GM18502 (cell line): ENCODE measurements around the gene ATAD2B.

Experiments used
- ATAC-seq: cut with Tn5 transposase; IDR thresholded peaks from one replicate; pipeline ENCODE4 v1.9.1; 2021; ENCODE audit warnings: mild to moderate bottlenecking; ENCODE audit not compliant: unreplicated experiment, poor library complexity

Gene ATAD2B

GRCh38 chr2:23915327-23915726 is 11.6 kb downstream of the ATAD2B start:
- no peak for ATAC-seq

- ATAC-seq, result no peak
Measured at GRCh38 chr2:23912054-23912453, 14.9 kb downstream of the ATAD2B start.

GRCh38 chr2:23905155-23905554 is 21.8 kb downstream of the ATAD2B start:
- no peak for ATAC-seq

- ATAC-seq, result no peak
Measured at GRCh38 chr2:23904692-23905091, 22.2 kb downstream of the ATAD2B start.

- ATAC-seq, result no peak
Measured at GRCh38 chr2:23904215-23904614, 22.7 kb downstream of the ATAD2B start.

- ATAC-seq, result no peak
Measured at GRCh38 chr2:23903034-23903433, 23.9 kb downstream of the ATAD2B start.

- ATAC-seq, result no peak
Measured at GRCh38 chr2:23901966-23902846, 24.7 kb downstream of the ATAD2B start.

GRCh38 chr2:23900541-23901322 is 26.2 kb downstream of the ATAD2B start:
- no peak for ATAC-seq

- no peak for ATAC-seq
Measured at GRCh38 chr2:23900133-23900532, 26.8 kb downstream of the ATAD2B start.

GRCh38 chr2:23871206-23871605 is 55.7 kb downstream of the ATAD2B start:
- no peak for ATAC-seq

- ATAC-seq, result no peak
Measured at GRCh38 chr2:23867449-23867848, 59.5 kb downstream of the ATAD2B start.

- ATAC-seq, result no peak
Measured at GRCh38 chr2:23862716-23863426, 64.1 kb downstream of the ATAD2B start.

GRCh38 chr2:23861952-23862351 is 65.0 kb downstream of the ATAD2B start:
- no peak for ATAC-seq

GRCh38 chr2:23859983-23860382 is 66.9 kb downstream of the ATAD2B start:
- no peak for ATAC-seq

GRCh38 chr2:23859234-23859633 is 67.7 kb downstream of the ATAD2B start:
- ATAC-seq, result no peak

GRCh38 chr2:23850564-23851256 is 76.2 kb downstream of the ATAD2B start:
- ATAC-seq, result peak; percentile 88

GRCh38 chr2:23844905-23845304 is 82.0 kb downstream of the ATAD2B start:
- no peak for ATAC-seq

- no peak for ATAC-seq
Measured at GRCh38 chr2:23843051-23843976, 83.6 kb downstream of the ATAD2B start.

GRCh38 chr2:23839919-23840578 is 86.9 kb downstream of the ATAD2B start:
- ATAC-seq, result no peak
